ENCODE measurements around the gene CPED1. TPM values are rescaled to one million over a fixed set of nuclear protein-coding genes. Genes with fewer than 3 reads are reported as not detected.
A peak's percentile ranks its signal among the peaks of the same experiment; 100 is the strongest.

The CPED1 gene
- total and polyA plus RNA-seq, 2 experiments from 2014 or later, result 0.17 to 0.47 TPM

- ATAC-seq, result 0 out of 3 replicates have a peak, but pooled peaks have one; percentile 28
- Histone ChIP-seq H3K4me2 (no peak overlapping the region), H2AFZ (peak overlapping the region; percentile 93), H3K27ac (ENCODE audit: low read depth) (no peak overlapping the region), H3K4me1 (ENCODE audit: insufficient read depth) (no peaks in the 10 kb centered on the region), H3K9me2 (ENCODE audit: insufficient read depth) (no peaks in the 10 kb centered on the region), H3K4me3 (no peak overlapping the region), H4K20me1 (replicated peaks; ENCODE audit: insufficient read depth) (no peaks in the 10 kb centered on the region), H3K79me2 (replicated peaks; ENCODE audit: insufficient read depth) (no peaks in the 10 kb centered on the region), H3K36me3 (ENCODE audit: insufficient read depth) (no peaks in the 10 kb centered on the region), H3F3A (replicated peaks; ENCODE audit: low read depth) (no peaks in the 10 kb centered on the region), H3K27me3 (ENCODE audit: insufficient read depth) (no peaks in the 10 kb centered on the region)
- Mint-ChIP-seq H3K27ac (peak overlapping the region; percentile 31; the same call in 1 of the 2 replicates), H3K4me3 (no peak overlapping the region), H3K9me3 (no peaks in the 10 kb centered on the region), H3K36me3 (ENCODE audit: low read depth) (no peaks in the 10 kb centered on the region), H3K27me3 (ENCODE audit: insufficient read depth, low read depth, poor library complexity) (no peaks in the 10 kb centered on the region), H3K4me1 (no peaks in the 10 kb centered on the region)
- DNase-seq (ENCODE audit: low spot score), result no peak
- no peak for TF ChIP-seq STAT1 (IDR thresholded peaks at IDR 0.05; ENCODE audit: unreplicated experiment)
Measured at GRCh38 chr7:121196286-121196685, 207.8 kb downstream of the CPED1 start.

- Histone ChIP-seq H2AFZ (no peak overlapping the region), H3K4me2 (no peak overlapping the region), H3K9me2 (ENCODE audit: insufficient read depth) (no peaks in the 10 kb centered on the region; the same call in 1 of the 2 replicates), H3K79me2 (replicated peaks; ENCODE audit: insufficient read depth) (no peaks in the 10 kb centered on the region), H3K4me3 (no peak overlapping the region), H4K20me1 (replicated peaks; ENCODE audit: insufficient read depth) (no peaks in the 10 kb centered on the region), H3K27me3 (ENCODE audit: insufficient read depth) (no peaks in the 10 kb centered on the region), H3K4me1 (ENCODE audit: insufficient read depth) (no peaks in the 10 kb centered on the region), H3K27ac (ENCODE audit: low read depth) (no peak overlapping the region), H3K36me3 (ENCODE audit: insufficient read depth) (no peaks in the 10 kb centered on the region), H3F3A (replicated peaks; ENCODE audit: low read depth) (no peaks in the 10 kb centered on the region)
- Mint-ChIP-seq H3K4me3 (no peak overlapping the region), H3K9me3 (no peaks in the 10 kb centered on the region), H3K27ac (no peak overlapping the region), H3K36me3 (ENCODE audit: low read depth) (no peaks in the 10 kb centered on the region), H3K4me1 (no peaks in the 10 kb centered on the region), H3K27me3 (ENCODE audit: insufficient read depth, low read depth, poor library complexity) (no peaks in the 10 kb centered on the region)
- no peak for ATAC-seq
- DNase-seq (ENCODE audit: low spot score), result no peak
- TF ChIP-seq NANOG (IDR thresholded peaks at IDR 0.05; ENCODE audit: borderline replicate concordance) (no peak), CREB1 (CRISPR knock-in tag; IDR thresholded peaks at IDR 0.05; ENCODE audit: low read depth) (no peak), JUNB (IDR thresholded peaks at IDR 0.05; ENCODE audit: unreplicated experiment) (no peak), ZNF462 (CRISPR knock-in tag; IDR thresholded peaks at IDR 0.05) (no peak), POLR2AphosphoS5 (IDR thresholded peaks at IDR 0.05; ENCODE audit: low read depth) (no peak), EZH2phosphoT487 (IDR thresholded peaks at IDR 0.05; ENCODE audit: unreplicated experiment) (no peak), ETS1 (IDR thresholded peaks at IDR 0.05) (no peak), STAT1 (IDR thresholded peaks at IDR 0.05; ENCODE audit: unreplicated experiment) (no peak), CTCF (conservative IDR thresholded peaks at IDR 0.05; ENCODE audit: low read depth in 2 of 2) (no peak), ZNF114 (CRISPR knock-in tag; IDR thresholded peaks at IDR 0.05) (no peak), EZH2 (IDR thresholded peaks at IDR 0.05; ENCODE audit: low read depth, unreplicated experiment) (no peak)
Measured at GRCh38 chr7:121197455-121197854, 208.9 kb downstream of the CPED1 start.

All from GM23338 (cell line).